Measurements from ENCODE around the gene SOX30.

SOX30 gene

GRCh38 chr5:157607371-157608161 is 44.7 kb downstream of the SOX30 start:
- no peaks in the 10 kb centered on the region for H3K36me3 ChIP-seq (ENCODE audit: insufficient read depth, low read length)
- H3K9me3 ChIP-seq (ENCODE audit: control insufficient read depth, insufficient read depth, low read length), result no peaks in the 10 kb centered on the region; the same call in 1 of the 2 replicates
- no peaks in the 10 kb centered on the region for H3K4me1 ChIP-seq (ENCODE audit: insufficient read depth, low read length)
- H3K9ac ChIP-seq (ENCODE audit: low read depth, low read length), result no peak overlapping the region

- Histone ChIP-seq H3K9me3 (ENCODE audit: control insufficient read depth, insufficient read depth, low read length) (no peaks in the 10 kb centered on the region; the same call in 1 of the 2 replicates), H3K9ac (ENCODE audit: low read depth, low read length) (no peak overlapping the region), H3K36me3 (ENCODE audit: insufficient read depth, low read length) (no peaks in the 10 kb centered on the region), H3K4me1 (ENCODE audit: insufficient read depth, low read length) (no peaks in the 10 kb centered on the region)
Observed at GRCh38 chr5:157606046-157606445, 46.2 kb downstream of the SOX30 start.

GRCh38 chr5:157603333-157604190 is 48.7 kb downstream of the SOX30 start:
- Histone ChIP-seq H3K4me1 (ENCODE audit: insufficient read depth, low read length) (no peaks in the 10 kb centered on the region), H3K36me3 (ENCODE audit: insufficient read depth, low read length) (no peaks in the 10 kb centered on the region), H3K9me3 (ENCODE audit: control insufficient read depth, insufficient read depth, low read length) (no peaks in the 10 kb centered on the region), H3K9ac (ENCODE audit: low read depth, low read length) (no peak overlapping the region)

GRCh38 chr5:157602505-157602904 is 49.7 kb downstream of the SOX30 start:
- H3K36me3 ChIP-seq (ENCODE audit: insufficient read depth, low read length), result no peaks in the 10 kb centered on the region
- H3K9ac ChIP-seq (ENCODE audit: low read depth, low read length), result no peak overlapping the region
- H3K9me3 ChIP-seq (ENCODE audit: control insufficient read depth, insufficient read depth, low read length), result no peaks in the 10 kb centered on the region
- no peaks in the 10 kb centered on the region for H3K4me1 ChIP-seq (ENCODE audit: insufficient read depth, low read length)

- Histone ChIP-seq H3K36me3 (ENCODE audit: insufficient read depth, low read length) (no peaks in the 10 kb centered on the region), H3K4me1 (ENCODE audit: insufficient read depth, low read length) (no peaks in the 10 kb centered on the region), H3K9me3 (ENCODE audit: control insufficient read depth, insufficient read depth, low read length) (no peaks in the 10 kb centered on the region), H3K9ac (ENCODE audit: low read depth, low read length) (no peak overlapping the region)
Observed at GRCh38 chr5:157600252-157600651, 52.0 kb downstream of the SOX30 start.

- H3K4me1 ChIP-seq (ENCODE audit: insufficient read depth, low read length), result no peaks in the 10 kb centered on the region
- no peak overlapping the region for H3K9ac ChIP-seq (ENCODE audit: low read depth, low read length)
Observed at GRCh38 chr5:157599565-157599964, 52.7 kb downstream of the SOX30 start.

GRCh38 chr5:157598350-157598936 is 53.8 kb downstream of the SOX30 start:
- Histone ChIP-seq H3K9me3 (ENCODE audit: control insufficient read depth, insufficient read depth, low read length) (no peaks in the 10 kb centered on the region), H3K36me3 (ENCODE audit: insufficient read depth, low read length) (no peaks in the 10 kb centered on the region), H3K4me1 (ENCODE audit: insufficient read depth, low read length) (no peaks in the 10 kb centered on the region), H3K9ac (ENCODE audit: low read depth, low read length) (no peak overlapping the region)

More at GRCh38 chr5:157599565-157599964, 52.7 kb downstream of the SOX30 start:
- no peaks in the 10 kb centered on the region for H3K9me3 ChIP-seq (ENCODE audit: control insufficient read depth, insufficient read depth, low read length)
- no peaks in the 10 kb centered on the region for H3K36me3 ChIP-seq (ENCODE audit: insufficient read depth, low read length)

GRCh38 chr5:157597277-157597676 is 55.0 kb downstream of the SOX30 start:
- no peaks in the 10 kb centered on the region for H3K36me3 ChIP-seq (ENCODE audit: insufficient read depth, low read length)
- no peaks in the 10 kb centered on the region for H3K4me1 ChIP-seq (ENCODE audit: insufficient read depth, low read length)
- no peaks in the 10 kb centered on the region for H3K9me3 ChIP-seq (ENCODE audit: control insufficient read depth, insufficient read depth, low read length)
- no peak overlapping the region for H3K9ac ChIP-seq (ENCODE audit: low read depth, low read length)

- Histone ChIP-seq H3K9me3 (ENCODE audit: control insufficient read depth, insufficient read depth, low read length) (no peaks in the 10 kb centered on the region), H3K9ac (ENCODE audit: low read depth, low read length) (no peak overlapping the region)
Observed at GRCh38 chr5:157596487-157596886, 55.8 kb downstream of the SOX30 start.

GRCh38 chr5:157594675-157595459 is 57.4 kb downstream of the SOX30 start:
- Histone ChIP-seq H3K4me1 (ENCODE audit: insufficient read depth, low read length) (no peaks in the 10 kb centered on the region), H3K9ac (ENCODE audit: low read depth, low read length) (no peak overlapping the region)

More at GRCh38 chr5:157596487-157596886, 55.8 kb downstream of the SOX30 start:
- Histone ChIP-seq H3K36me3 (ENCODE audit: insufficient read depth, low read length) (no peaks in the 10 kb centered on the region), H3K4me1 (ENCODE audit: insufficient read depth, low read length) (no peaks in the 10 kb centered on the region)

GRCh38 chr5:157594257-157594656 is 58.0 kb downstream of the SOX30 start:
- no peaks in the 10 kb centered on the region for H3K36me3 ChIP-seq (ENCODE audit: insufficient read depth, low read length)
- H3K9ac ChIP-seq (ENCODE audit: low read depth, low read length), result no peak overlapping the region
- no peaks in the 10 kb centered on the region for H3K9me3 ChIP-seq (ENCODE audit: control insufficient read depth, insufficient read depth, low read length)
- no peaks in the 10 kb centered on the region for H3K4me1 ChIP-seq (ENCODE audit: insufficient read depth, low read length)

More at GRCh38 chr5:157594675-157595459, 57.4 kb downstream of the SOX30 start:
- H3K9me3 ChIP-seq (ENCODE audit: control insufficient read depth, insufficient read depth, low read length), result no peaks in the 10 kb centered on the region
- H3K36me3 ChIP-seq (ENCODE audit: insufficient read depth, low read length), result no peaks in the 10 kb centered on the region

GRCh38 chr5:157593052-157593757 is 59.0 kb downstream of the SOX30 start:
- Histone ChIP-seq H3K9me3 (ENCODE audit: control insufficient read depth, insufficient read depth, low read length) (no peaks in the 10 kb centered on the region), H3K36me3 (ENCODE audit: insufficient read depth, low read length) (no peaks in the 10 kb centered on the region), H3K4me1 (ENCODE audit: insufficient read depth, low read length) (no peaks in the 10 kb centered on the region), H3K9ac (ENCODE audit: low read depth, low read length) (no peak overlapping the region)

GRCh38 chr5:157592594-157592993 is 59.6 kb downstream of the SOX30 start:
- H3K4me1 ChIP-seq (ENCODE audit: insufficient read depth, low read length), result no peaks in the 10 kb centered on the region
- H3K9ac ChIP-seq (ENCODE audit: low read depth, low read length), result no peak overlapping the region
- H3K36me3 ChIP-seq (ENCODE audit: insufficient read depth, low read length), result no peaks in the 10 kb centered on the region
- no peaks in the 10 kb centered on the region for H3K9me3 ChIP-seq (ENCODE audit: control insufficient read depth, insufficient read depth, low read length)
